HG03159 (cell line): Measurements from ENCODE around the gene PCDHGA12.

ENCODE experiments used
- ATAC-seq: cut with Tn5 transposase; IDR thresholded peaks from one replicate; pipeline ENCODE4 v1.9.1; 2021; ENCODE audit warnings: mild to moderate bottlenecking, moderate library complexity; ENCODE audit not compliant: unreplicated experiment

The PCDHGA12 gene

GRCh38 chr5:141439411-141440141 lies 9.3 kb downstream of the PCDHGA12 start:
- ATAC-seq = no peak

DNA sequence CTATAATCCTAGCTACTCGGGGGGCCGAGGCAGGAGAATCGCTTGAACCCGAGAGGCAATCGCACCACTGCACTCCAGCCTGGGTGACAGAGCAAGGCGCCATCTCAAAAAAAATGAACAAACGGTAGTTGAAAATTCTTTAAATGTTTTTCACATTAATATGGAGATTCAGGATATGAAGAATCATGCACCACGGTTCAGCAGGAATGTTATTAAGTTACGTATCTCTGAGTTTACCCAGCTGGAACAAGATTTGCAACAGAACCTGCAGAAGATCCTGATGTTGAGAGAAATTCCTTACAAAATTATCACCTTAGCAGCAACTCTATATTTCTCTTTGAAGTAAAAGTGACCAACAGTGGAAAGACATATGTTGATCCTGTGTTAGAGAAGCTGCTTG lies 10.0 kb downstream of the PCDHGA12 start:
- ATAC-seq = no peak

GRCh38 chr5:141441571-141442170 lies 11.4 kb downstream of the PCDHGA12 start:
- ATAC-seq = no peak

GRCh38 chr5:141465351-141465750 lies 35.0 kb downstream of the PCDHGA12 start:
- no peak for ATAC-seq

- peak; percentile 98 for ATAC-seq
Observed at GRCh38 chr5:141475625-141476131, 45.4 kb downstream of the PCDHGA12 start, which contains the start of gene PCDHGC3. TSS of gene PCDHGC3 (plus strand) at chr5:141475966. CDS start at chr5:141476117, 151 bp downstream.

- ATAC-seq = peak; percentile 23
Observed at GRCh38 chr5:141476132-141476911, 46.0 kb downstream of the PCDHGA12 start.

- ATAC-seq = no peak
Observed at GRCh38 chr5:141477044-141477575, 46.8 kb downstream of the PCDHGA12 start.

DNA sequence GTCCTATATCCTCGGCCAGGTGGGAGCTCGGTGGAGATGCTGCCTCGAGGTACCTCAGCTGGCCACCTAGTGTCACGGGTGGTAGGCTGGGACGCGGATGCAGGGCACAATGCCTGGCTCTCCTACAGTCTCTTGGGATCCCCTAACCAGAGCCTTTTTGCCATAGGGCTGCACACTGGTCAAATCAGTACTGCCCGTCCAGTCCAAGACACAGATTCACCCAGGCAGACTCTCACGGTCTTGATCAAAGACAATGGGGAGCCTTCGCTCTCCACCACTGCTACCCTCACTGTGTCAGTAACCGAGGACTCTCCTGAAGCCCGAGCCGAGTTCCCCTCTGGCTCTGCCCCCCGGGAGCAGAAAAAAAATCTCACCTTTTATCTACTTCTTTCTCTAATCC lies 47.5 kb downstream of the PCDHGA12 start:
- no peak for ATAC-seq

DNA sequence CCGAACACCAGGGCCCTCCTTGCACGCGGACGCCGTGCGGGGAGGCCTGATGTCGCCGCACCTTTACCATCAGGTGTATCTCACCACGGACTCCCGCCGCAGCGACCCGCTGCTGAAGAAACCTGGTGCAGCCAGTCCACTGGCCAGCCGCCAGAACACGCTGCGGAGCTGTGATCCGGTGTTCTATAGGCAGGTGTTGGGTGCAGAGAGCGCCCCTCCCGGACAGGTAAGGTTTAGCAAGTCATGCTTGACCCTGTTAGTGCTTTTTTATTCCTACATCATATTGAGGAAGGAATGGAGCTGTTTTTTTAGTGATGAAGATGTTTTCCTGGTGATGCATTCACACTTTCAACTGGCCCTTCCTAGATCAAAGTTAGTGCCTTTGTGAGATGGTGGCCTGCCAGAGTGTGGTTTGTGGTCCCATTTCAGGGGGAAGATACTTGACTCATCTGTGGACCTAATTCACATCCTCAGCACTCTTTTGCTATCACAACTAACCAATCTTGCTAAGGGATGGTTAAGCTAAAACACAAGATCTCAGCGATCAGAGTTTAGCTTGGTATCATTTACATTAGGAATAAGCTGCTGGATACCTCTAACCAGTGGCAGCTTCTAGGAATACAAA lies 48.1 kb downstream of the PCDHGA12 start:
- no peak for ATAC-seq

DNA sequence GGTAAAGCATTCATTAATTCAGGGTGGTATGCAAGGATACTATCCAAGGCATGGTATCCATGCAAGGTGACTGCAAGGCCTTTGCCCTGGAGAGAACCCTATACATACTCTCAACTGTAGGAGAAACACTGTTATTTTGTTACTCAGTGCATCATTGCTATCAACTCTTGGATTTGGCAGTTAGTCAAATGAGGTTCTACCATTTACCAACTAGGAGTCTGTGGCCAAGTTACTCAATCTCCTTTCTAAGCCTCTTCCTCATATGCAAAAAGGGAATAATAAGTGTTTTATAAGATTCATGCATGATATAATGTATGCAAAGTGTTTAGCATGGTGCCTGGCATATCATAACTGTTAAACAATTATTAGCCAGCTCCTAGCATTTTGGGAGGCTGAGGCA lies 49.5 kb downstream of the PCDHGA12 start:
- no peak for ATAC-seq
